GM12874 (cell line): ENCODE data around the gene SRCIN1.

Experiments
- TF ChIP-seq, protein P1 (sequence below): IDR thresholded peaks from 2 replicates; pipeline ENCODE4 v1.5.1; 2011; ENCODE audit warnings: low read depth, mild to moderate bottlenecking, control low read depth, low read length, moderate library complexity; ENCODE audit not compliant: insufficient read depth

The SRCIN1 gene

DNA sequence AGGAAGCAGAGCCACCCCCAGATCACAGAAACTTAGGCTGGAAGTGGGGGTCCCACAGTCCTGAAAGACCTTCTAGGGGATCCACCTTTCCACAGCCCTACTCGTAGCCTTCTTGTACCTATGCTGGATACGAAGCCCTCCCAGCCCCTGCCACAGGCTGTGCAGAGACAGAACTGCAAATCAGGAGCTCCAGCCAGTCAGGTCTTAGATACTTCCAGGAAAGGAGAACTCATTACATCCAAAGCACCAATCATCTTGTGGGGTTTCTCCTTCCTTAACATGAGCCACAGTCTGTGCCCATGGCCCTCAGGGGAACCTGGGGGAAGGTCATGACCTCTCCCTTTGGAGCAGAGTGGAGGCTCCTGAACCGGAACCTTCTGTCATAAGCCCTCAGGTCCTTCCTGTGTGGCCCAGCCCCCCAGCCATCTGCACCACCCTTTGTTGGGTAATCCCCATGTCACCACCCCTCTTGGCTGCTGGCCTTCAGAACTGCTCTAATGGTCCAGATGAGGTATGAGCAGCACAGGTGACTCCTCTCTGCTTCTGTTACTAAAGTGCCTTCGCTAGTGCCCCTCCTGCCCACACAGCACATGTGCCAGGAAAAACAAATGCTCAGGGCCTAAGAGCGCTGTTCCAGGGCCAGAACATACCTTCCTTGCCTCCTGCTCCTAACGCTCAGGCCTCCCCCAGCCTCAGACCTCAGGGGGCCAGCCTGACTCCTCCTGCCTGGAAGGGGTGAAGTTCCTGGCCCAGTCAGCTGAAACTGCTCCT lies 14.6 kb downstream of the SRCIN1 start:
- TF ChIP-seq, protein P1, sequence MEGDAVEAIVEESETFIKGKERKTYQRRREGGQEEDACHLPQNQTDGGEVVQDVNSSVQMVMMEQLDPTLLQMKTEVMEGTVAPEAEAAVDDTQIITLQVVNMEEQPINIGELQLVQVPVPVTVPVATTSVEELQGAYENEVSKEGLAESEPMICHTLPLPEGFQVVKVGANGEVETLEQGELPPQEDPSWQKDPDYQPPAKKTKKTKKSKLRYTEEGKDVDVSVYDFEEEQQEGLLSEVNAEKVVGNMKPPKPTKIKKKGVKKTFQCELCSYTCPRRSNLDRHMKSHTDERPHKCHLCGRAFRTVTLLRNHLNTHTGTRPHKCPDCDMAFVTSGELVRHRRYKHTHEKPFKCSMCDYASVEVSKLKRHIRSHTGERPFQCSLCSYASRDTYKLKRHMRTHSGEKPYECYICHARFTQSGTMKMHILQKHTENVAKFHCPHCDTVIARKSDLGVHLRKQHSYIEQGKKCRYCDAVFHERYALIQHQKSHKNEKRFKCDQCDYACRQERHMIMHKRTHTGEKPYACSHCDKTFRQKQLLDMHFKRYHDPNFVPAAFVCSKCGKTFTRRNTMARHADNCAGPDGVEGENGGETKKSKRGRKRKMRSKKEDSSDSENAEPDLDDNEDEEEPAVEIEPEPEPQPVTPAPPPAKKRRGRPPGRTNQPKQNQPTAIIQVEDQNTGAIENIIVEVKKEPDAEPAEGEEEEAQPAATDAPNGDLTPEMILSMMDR: no peak

DNA sequence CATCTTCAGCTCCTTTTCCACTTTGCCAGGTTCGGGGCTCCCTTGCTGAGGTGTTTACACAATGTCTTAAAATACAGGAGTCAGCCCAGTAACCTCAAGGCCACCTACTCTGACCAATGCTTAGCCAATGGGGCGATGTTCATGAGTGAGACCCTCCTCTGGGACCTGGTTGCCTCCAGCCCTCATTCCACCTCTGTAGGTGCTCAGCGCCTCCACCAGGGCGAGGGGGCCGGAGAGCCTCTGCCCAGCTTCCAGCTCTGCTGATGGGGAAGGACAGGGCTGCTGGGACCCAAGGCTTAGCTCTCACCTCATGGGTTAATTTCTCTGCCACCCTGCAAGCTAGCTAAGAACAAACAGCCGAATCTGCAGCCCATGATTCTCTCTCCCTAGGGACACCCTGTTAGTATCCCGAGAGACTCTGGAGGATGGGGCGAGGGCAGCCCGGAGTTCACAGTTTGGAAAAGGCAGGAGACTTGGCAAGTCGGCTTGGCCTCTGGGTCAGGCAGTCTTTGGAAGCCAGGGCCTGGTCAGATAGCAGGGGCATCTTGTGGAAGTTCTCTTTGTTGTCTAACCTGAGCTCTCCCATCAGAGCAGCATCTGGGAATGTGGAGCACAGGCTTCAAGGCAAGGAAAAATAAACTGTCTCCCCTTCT lies 16.2 kb downstream of the SRCIN1 start:
- TF ChIP-seq, protein P1: no peak

DNA sequence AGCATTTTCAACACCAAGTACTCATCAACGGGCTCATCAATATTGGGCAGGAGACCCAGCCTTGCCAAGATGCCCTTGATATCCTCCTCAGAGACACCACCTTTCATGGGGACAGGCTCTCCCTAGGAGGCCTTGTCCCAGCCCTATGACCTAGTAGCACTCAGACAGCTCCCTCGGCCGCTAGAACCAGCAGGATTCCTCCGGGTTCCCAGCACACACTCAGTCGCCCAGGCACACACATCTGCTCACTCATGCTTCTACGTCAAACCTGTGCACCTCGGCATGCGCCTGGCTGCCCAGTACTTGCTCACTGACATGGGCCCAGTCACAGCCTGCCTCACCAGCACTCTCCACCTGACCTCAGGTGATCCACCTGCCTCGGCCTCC lies 17.0 kb downstream of the SRCIN1 start:
- TF ChIP-seq, protein P1: no peak

DNA sequence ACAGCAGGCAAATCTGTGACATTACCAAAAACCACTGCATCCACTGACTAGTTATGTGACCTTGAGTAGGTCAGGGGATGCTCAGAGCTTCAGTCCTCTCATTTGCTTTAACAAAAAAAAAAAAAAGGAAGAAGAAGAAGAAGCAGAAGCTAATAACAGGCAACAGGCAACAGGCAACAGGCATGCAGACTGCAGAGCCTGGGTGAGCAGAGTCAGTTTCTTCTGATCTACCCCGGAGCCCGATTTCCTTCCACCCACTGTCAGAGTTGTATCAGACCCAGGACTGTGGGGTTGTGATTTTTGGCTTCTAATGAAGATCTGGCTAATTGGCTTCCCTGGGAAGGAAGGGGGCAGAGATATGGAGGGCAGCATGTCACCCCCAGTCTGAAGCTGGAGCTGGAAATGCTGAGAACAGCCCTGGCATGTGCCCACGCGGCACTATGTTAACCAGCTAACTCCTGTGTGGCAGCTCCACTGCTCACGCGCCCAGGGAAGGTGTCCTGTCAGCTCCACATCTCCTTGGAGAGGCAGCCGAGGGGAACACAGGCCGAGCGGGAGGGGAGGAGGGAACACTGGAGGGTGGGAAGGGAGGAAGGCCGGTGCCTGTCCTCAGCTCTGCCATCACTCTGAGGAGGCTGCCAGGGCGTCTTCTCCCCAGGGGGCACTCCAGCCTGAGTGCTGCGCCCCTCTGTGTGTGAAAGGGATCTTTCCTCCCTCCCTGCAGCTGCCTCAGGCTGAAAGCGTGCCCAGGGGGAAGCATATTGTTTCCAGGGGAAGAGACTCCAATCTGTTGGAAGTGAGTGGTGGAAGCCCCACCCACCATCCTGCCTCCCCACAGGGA lies 17.6 kb downstream of the SRCIN1 start:
- TF ChIP-seq, protein P1: no peak

DNA sequence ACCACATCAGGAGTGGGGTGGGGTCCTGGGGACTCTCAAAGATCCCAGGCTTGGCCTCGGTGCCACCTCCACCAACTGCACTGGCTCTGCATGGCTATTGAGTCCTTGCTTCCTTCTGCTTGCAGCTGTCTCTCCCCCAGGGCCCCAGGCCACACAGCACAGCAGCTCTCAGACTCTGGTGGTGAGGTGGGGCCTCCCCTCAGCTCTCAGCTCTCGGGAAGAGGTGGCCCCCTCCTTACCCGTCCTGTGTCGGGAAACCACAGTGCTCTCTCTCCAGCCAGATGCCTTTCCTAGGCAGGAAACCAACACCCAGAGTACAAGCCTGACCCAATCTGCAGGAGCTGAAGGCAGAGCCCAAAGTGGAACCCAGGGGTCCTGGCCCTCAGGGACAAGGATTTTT lies 18.5 kb downstream of the SRCIN1 start:
- TF ChIP-seq, protein P1: no peak

DNA sequence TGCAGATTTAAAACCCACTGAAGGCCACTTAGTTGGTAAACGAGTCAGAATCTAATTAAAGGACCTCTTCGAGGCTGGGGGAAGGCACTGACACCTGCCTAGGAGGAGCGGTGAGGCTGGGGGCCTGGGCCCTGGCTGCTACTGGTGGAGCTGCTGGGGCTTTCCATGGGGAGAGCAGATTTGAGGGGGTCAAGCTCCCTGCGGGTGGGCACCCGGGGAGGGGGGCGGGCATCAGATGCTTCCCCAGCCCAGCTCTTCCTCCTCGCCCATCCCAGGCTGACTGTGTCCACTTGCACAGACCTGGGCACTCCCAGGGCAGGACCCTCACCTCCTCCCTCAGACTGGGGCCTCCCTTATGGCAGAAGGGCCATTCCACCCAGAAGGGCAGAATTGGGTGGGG lies 19.0 kb downstream of the SRCIN1 start:
- TF ChIP-seq, protein P1: no peak

DNA sequence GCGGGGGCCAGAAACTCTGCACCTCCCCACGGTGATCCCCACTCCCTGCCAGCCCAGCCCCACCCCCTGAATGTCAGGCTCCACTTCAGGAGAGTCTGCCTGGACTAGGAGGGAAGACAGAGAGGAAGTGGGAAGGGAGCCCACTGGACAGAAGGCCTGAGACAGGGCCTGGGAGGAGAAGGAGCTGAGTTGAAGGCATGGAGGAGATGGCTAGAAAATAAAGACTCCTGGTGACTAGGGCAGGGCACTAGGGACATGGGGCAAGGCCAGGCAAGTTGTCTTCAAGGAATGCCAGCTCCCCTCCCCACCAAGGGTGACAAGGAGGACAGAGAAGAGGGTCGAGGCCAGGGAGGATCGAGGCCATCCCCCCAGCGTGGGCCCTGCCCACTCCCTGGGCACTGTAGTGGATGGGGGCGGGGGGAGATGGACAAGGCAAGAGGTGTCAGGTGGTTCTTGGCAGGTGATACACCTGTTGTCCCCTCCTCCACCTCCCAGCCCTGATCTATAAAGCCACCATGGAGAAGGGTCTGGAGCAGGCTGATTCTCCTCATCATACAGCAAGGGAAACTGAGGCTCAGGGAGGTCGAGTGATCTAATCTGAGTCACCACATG lies 19.7 kb downstream of the SRCIN1 start:
- TF ChIP-seq, protein P1: no peak
